MM.1S (cell line): ENCODE results near the gene AMOTL2.

Experiments
- CTCF ChIP-seq: fragments of 300-600 bp; sonication (generic); IDR thresholded peaks from 2 replicates; pipeline ENCODE4 v1.5.1; 2016; ENCODE audit warnings: antibody characterized with exemption, low read length, mixed read lengths
- EZH2phosphoT487 ChIP-seq: fragments of 300-600 bp; sonication (generic); IDR thresholded peaks from 2 replicates; pipeline ENCODE4 v1.6.1; 2018; ENCODE audit warnings: antibody characterized with exemption, low read length

GRCh38 chr3:134406331-134407238 is 32.3 kb upstream of the AMOTL2 start:
- TF ChIP-seq CTCF (no peak), EZH2phosphoT487 (no peak)
